Measurements from ENCODE around the gene RAB40AL.
"Not testable (repeated sequence)": the region's sequence is repeated elsewhere in the genome, so short reads cannot be mapped to it uniquely, and the experiment has no call there.

Gene RAB40AL, protein sequence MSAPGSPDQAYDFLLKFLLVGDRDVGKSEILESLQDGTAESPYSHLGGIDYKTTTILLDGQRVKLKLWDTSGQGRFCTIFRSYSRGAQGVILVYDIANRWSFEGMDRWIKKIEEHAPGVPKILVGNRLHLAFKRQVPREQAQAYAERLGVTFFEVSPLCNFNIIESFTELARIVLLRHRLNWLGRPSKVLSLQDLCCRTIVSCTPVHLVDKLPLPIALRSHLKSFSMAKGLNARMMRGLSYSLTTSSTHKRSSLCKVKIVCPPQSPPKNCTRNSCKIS

DNA sequence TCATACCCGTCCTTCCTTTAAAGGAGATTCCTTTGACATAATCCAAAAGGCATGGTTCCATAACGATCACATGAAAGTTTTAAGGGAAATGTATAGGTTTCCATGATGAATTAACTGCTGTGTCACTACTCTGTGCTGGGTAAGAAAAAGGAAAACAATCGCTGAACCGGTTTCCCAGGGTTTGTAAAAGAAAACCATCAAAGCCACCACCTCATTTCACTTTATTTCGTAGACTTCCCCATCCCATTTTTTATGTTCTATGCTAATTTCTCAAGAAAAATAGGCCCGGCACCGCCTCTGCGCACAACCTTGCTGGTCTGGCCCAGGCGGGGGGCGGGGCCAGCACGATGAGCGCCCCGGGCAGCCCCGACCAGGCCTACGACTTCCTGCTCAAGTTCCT, at the start of gene RAB40AL:
TSS of gene RAB40AL (plus strand) at position 301 of the 400 bp plus-strand sequence. CDS start at position 348, 47 bp downstream.
- not testable (repeated sequence) for DNase-seq

DNA sequence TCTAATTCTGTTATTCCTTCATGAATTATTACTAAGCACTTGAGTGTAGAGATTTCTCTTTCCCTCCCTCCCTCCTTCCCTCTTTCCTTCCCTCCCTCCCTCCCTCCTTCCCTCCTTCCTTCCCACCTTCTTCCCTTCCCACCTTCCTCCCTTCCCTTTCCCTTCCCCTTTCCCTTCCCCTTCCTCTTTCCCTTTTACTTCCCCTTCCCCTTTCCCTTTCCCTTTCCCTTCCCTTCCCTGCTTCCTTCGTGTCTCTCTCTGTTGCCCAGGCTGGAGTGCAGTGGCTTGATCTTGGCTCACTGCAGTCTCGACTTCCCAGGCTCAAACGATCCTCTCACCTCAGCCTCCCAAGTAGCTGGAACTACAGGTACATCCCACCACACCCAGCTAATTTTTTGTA, 49.4 kb upstream of the RAB40AL start:
- no peak for DNase-seq

DNA sequence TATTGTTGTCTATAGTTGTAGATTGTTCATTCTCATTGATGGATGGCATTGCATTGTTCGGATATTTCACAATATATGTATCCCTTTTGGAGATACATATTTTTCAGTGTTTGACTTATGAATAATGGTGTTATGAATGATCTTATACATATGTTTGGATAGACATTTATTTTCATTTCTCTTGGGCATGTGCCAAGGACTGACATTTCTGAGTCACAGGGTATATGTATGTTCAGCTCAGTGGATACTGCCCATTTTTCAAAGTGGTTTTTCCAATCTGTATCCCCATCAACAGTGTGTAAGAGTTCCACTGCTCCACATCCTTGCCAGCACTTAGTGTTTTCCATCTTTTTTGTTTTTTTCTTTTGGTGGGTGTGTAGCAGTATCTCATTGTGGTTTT, 45.0 kb upstream of the RAB40AL start:
- DNase-seq = peak; percentile 26

DNA sequence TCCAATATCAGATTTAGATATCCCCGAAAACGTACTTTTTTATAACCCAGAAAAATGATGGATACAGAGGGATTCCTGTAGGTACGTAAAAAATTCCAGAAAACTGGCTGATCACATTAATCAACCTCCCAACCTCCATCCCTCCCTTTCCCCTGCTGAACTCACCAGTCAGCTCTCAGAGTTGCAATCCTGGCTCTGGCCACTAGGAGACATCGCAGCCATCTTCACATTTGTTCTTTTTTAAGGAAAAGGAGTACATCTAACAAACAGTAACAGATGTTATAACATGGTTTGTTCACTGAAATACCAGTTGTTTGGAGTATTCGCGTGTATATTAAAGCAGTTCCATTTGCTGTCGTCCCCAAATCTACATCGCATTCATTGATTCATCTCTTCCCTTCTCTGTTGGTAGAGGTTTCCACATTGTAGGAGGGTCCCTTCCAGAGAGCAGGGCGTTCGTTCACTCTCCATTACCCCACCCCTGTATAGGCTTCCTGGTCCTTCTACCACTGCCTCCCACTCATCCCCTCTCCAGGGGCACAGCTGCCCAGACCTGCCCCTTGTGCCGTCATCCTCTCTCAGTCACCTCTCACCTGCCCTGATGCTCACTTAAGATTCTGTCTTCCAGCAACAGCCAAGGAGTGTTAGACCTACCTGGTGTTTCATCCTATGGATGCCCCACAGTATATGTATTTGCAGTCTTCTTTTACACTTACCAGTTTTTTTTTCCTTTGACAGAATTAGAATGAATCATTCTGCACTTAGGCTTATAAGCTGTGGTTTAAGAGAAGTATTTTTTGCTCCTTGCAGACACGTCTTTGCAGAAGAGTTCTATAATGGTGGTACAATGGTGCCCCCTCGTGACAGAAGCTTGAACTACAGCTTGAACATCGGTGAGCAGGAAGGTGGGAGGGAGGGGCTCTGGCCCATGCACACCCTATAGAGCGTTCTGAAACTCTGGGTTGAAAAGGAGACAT, 36.8 kb upstream of the RAB40AL start:
- DNase-seq = peak; percentile 69

DNA sequence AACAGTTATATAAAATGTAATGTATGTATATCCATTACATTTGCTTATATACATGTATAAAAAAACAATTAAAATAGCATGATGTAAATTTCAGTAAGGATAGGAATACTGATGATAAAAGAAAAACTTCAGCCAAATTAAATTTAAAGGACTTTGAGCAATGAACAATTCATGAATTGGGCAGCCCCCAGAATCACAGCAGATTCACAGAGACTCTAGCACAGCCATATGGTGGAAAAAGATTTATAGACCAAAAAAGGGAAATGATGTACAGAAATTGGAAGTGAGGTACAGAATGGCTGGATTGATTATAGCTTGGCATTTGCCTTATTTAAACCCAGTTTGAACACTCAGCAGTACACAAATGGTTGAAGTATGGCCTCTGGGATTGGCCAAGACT, 34.7 kb upstream of the RAB40AL start:
- DNase-seq = no peak

DNA sequence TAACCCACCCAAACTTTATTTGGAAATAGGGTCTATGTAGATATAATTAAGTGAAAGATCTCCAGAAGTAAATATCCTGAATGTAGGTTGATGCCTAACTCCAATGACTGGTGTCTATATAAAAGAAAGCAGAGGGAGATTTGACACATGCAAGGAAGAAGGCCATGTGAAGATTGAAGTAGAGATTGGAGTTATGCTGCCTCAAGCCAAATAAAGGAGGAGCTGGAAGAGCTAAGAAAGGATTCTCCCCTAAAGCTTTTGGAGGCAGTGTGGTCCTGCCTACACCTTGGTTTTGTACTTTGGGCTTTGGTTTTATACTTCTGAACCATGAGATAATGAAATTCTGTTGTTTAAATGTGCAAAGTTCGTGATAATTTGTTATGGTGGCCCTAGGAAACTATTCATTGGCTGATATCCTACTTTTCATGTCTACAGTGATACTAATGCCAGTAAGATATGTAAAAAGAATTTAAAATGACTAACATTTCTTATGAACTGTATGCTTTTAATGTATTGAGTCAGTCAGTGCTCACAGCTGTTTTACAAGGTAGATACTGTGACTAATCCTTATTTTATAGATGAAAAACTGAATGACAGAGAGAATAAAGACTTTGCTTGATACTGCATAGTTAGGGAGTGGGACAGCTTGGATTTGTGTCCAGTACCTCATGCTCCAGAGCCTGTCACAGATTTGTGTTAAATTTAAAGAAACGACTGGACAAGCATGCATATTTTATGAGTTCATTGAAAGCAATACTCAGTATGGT, 5.9 kb upstream of the RAB40AL start:
- peak; percentile 41 for DNase-seq

DNA sequence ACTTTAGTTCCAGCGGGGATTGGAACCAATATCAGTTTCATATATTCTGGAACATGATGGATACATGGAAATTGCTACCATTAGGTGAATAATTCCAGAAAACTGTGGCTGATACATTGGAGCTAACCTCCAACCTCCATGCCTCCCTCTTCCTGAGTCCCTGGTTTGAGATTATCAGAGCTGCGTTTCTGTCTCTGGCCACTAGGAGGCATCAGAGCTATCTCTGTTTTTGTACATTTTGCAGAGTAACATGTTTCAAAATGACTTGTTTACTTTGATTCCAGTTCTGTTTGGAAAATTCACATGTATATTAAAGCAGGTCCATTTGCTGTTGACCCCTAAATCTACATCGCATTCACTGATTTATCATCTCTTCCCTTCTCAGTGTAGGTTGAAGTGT, 2.4 kb upstream of the RAB40AL start:
- peak; percentile 18 for DNase-seq

DNA sequence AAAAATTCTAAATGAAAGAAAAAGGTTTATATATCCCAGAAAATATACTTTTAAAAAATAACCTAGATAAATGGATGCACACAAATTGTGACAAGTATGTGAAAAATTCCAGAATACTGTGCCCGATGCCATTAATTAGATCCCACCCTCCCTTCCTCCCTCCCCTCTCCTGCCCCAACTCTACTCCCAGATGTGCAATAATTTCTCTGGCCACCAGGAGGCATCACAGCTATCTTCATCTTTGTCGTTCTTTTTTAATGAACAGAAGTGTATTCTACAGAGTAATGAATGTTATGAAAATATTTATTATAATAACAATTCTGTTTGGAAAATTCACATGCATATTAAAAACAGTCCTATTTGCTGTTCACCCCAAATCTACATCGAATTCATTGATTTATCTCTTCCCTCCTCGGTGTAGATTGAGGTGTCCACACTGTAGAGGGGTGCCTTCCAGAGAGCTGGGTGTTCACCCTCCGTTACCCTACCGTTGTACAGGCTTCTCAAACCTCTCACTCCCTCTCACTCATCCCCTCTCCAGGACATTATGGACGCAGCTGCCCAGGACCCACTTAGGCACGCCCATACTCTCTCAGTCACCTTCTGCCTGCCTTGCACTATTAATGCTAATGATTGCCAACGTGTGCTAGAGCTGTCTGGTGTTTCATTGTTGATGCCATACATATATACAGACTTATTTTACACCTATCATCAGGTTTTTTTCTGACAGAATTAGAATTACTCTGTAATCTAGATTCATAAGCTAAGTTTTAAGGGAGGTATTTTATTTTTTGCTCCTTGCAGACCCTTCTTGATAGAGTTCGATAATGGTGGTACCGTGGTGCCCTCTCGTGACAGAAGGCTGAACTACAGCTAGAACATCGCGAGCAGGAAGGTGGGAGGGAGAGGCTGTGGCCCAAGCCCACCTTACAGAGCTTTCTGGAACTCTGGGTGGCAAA, 14.1 kb downstream of the RAB40AL start:
- DNase-seq = peak; percentile 3

DNA sequence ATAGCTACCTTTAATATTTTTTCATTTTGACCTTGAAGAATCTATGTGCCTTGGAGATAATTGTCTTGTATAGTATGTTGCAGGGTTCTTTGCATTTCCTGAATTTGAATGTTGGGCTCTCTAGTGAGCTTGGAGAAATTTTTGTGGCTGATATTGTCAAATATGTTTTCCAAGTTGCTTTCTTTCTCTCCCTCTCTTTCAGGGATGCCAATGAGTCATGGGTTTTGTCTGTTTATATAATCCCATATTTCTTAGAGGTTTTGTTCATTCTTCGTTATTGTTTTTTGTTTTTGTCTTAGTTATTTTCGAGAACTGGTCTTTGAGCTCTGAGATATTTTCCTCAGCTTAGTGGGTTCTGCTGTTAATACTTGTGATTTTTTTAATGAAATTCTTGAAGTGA, 20.7 kb downstream of the RAB40AL start:
- peak; percentile 32 for DNase-seq

DNA sequence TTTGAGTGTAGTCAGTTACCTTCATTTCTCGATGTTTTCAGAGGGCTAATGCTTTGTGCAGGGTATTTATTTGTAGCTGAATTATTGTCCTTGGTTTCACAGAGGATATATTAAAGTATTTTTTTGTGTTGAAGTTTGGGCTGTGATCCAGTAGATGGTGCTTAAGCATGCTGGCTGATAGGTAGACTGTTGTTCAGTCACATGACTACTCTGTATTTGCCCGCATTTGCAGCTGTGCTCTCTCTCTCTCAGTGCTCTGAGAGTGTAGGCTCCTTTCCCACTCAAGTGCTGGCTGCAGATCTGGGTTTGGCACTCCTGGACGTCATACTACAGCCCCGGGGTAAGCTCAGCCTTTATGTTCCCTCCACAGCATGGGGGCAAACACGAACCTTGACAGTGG, 21.7 kb downstream of the RAB40AL start:
- no peak for DNase-seq

DNA sequence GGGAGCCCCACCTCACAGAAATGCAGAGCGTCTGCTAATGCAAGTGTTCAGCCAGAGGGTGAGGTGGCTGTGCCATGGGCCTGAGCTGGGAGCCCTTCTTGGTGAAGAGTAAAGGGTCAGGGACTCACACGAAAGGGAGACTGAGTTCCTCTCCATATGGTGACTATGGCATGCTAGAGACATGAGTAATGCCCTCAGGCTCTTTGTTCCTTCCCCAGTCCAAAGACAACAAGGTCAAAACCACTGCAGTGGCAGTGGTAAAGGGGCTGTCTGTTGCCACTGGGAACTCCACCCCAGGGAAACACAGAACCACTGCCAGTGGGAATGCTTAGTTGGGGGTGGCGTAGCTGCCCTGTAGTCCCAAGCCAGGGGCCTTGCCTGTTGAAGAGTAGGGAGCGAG, 22.4 kb downstream of the RAB40AL start:
- DNase-seq = peak; percentile 44

DNA sequence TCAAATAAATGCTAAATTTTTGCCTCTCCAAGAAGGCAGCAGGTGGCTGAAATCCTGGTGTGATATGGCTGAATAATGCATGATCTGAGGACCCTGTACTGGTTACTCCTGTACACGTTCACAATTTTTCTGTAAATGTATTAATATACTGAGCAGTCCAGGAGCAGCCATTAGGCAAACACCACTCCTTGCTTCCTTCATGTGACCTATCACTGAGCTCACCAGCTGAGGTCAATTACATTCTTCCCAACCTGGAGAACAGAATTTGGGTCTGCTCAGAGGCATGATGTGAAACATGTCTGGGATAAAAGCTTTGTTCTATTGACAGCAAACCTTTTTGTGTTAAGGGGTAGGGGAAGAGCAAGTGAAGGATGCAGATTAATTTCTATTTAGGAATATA, 26.9 kb downstream of the RAB40AL start:
- no peak for DNase-seq

DNA sequence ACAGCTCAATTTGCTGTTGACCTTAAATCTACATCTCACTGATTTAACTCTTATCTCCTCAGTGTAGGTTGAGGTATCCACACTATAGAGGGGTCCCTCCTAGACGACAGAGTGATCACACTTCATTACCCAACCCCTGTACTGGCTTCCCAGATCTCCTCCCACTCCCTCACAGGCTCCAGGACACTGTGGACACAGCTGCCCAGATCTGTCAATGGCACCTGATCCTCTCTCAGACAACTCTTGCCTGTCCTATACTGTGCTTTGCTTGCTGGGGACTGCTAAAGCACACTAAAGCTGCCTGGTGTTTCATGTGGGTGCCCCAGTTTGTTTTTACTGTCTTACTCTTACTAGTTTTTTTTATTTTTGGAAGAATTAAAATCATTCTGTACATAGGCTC, 27.9 kb downstream of the RAB40AL start:
- no peak for DNase-seq

DNA sequence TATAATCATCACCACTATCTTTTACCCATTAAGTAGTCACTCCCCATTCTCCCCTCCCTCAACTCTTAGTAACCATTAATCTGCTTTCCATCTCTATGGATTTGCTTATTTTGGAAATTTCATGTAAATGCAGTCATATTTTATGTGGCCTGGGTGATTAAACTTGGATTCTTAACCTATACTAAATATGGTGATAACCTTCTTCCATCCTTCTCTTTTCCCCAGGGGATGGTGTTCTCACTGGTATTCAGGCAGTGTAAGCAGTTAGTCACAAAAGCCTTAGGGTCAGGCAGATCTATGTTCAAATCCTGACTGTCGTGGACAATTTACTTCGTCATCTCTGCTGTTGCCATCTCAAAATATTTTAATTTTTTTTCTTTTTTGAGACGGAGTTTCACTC, 29.6 kb downstream of the RAB40AL start:
- peak; percentile 36 for DNase-seq

DNA sequence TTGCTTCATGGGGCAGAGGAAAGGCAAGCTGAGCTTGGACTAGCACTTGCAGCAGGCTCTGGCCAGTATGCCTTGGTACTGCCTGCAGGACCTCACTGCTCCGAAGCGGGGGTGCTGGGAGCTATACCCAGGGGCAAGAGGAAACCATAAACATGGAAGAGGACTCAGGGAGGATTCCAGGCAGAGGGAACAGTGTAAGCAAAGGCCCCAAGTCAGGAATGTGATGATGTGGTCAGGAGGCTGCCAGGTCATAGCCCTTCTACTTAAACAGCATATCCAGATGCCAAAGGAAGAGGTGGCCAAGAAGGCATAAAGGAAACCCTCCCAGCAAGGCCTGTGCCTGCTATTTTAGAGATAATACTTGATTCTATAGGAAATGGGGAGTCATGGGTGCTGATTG, 31.1 kb downstream of the RAB40AL start:
- no peak for DNase-seq

DNA sequence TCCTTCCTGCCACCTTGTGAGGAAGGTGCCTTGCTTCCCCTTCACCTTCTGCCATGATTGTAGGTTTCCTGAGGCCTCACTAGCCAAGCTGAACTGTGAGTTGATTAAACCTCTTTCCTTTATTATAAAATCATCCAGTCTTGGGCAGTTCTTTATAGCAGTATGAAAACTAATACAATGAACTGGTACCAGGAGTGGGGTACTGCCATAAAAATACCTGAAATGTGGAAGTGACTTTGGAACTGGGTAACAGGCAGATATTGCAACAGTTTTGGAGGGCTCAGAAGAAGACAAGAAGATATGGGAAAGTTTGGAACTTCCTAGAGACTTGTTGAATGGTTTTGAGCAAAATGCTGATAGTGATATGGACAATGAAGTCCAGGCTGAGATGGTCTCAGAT, 34.5 kb downstream of the RAB40AL start:
- DNase-seq = not testable (repeated sequence)

DNA sequence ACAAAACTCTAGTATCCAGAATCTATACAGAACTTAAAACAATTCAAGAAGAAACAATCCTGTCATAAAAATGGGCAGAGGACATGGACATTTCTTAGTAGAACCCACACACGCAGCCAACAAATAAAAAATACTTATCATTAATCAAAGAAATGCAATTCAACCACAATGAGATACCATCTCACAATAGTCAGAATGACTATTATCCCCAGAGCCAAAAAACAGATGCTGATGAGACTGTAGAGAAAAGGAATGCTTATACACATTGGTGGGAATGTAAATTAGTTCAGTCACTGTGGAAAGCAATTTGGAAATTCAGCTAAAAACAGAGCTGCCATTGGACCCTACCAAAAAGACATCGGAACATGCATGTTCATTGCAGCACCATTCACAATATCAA, 37.9 kb downstream of the RAB40AL start:
- DNase-seq = no peak

DNA sequence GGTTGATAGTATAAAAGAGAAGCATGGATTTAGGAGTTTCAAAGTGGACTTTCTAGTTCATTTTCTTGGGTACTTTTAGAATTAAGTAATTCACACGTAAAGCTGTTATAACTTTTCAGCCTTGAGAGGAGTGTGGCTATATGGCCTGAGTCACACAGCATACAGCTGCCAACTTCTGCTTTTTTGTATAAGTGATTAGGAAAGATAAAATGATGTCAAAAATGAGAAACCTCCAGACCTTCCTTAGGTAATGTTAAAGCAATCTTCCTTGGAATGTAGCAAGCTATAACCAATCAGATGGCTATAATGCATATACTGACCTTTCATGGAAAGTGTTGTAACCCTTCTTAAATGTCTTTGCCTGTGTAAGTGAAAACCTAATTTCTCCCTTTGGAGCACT, 39.2 kb downstream of the RAB40AL start:
- peak; percentile 48 for DNase-seq

DNA sequence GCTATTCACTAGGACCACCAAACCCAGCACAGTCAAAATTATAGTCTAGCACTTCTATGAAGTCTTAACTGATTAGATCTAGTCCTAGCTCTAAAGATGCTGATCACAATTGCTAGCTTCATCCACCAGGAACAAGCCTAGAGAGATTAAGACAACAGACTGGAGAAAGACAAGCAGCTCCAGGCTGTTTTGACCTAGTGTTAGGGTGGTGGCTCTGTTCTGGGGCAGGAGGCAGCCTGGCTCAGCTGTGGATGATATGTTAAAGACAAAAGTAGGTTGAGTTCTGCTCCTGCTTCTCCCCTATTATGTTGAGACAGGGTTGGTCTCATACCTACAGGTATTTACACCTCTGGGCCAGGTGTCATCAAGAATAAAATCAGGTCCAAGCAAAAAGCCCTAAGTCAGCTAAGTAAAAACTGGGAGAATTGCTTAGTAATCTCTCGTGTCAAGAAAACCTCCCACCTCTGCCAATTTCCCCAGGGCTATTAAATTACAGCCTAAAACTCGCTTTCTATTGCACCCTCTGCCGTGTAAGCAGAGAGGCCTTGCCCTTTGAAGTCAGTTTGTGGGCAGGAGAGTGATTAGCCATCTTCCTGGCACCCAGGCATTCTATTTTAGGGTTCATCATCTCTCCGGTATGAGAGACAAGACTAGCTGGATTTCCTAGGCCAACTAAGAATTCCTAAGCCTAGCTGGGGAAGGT, 39.9 kb downstream of the RAB40AL start:
- DNase-seq = peak; percentile 69

DNA sequence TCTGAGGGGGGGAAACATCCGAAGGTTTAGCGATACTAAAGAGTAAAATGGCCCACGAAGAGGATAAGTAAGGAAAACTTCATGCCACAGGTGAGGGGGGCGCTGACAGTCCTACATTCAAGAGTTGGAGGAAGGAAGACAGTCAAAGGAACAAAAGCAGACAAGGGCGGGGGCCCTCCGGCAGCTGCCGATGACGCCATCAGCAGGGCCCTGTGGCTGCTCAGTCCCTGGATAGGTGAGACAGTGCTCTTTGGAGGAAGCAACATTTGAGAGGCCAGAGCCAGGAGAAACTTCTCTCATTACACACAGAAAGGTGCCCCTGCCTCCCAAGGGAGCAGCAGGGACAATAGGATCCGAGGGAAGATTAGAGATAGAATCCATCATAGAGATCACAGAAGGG, 41.5 kb downstream of the RAB40AL start:
- DNase-seq = no peak

DNA sequence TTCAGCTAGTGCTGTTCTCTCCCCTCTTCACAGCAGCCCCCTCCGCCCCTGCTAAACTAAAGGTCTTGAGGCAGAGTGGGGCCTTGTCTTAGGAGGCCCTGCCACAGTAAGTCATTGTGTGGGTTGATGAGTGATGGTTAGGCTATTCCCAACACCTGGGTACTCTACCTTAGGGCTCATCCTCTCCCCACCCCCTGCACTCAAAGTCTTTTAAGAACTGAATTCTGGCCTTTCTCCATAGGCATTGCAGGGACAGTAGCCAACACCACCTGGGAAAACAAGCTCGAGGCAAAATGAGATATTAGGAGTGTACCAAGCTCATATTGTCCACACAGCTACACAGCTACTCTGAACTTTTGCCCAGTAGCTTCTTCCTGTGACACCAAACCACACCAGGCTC, 42.5 kb downstream of the RAB40AL start:
- DNase-seq = no peak
